Stimulated activated CD8-positive, alpha-beta memory T cell treated with anti-CD3 and anti-CD28 coated beads, Interleukin-12 subunit alpha, Interleukin-12 subunit beta, amount 100 ng/mL, for 1 hour (primary cell): Measurements from ENCODE around the gene C16orf54.
A peak's percentile ranks its signal among the peaks of the same experiment; 100 is the strongest.
"Not testable (repeated sequence)": the region's sequence is repeated elsewhere in the genome, so short reads cannot be mapped to it uniquely, and the experiment has no call there.

ENCODE experiments used
- DNase-seq: peaks from one replicate; pipeline ENCODE4 v3.0.0-alpha.2; 2020; ENCODE audit warnings: low read depth

C16orf54 gene

DNA sequence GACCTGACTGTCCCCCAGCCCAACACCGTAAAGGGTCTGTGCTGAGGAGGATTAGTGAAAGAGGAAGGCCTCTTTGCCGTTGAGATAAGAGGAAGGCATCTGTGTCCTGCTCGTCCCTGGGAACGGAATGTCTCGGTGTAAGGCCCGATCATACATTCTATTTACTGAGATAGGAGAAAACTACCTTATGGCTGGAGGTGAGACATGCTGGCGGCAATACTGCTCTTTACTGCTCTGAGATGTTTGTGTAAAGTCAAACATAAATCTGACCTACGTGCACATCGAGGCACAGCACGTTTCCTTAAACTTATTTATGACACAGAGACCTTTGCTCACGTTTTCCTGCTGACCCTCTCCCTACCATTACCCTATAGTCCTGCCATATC is 5.2 kb downstream of the C16orf54 start:
- DNase-seq = not testable (repeated sequence)

DNA sequence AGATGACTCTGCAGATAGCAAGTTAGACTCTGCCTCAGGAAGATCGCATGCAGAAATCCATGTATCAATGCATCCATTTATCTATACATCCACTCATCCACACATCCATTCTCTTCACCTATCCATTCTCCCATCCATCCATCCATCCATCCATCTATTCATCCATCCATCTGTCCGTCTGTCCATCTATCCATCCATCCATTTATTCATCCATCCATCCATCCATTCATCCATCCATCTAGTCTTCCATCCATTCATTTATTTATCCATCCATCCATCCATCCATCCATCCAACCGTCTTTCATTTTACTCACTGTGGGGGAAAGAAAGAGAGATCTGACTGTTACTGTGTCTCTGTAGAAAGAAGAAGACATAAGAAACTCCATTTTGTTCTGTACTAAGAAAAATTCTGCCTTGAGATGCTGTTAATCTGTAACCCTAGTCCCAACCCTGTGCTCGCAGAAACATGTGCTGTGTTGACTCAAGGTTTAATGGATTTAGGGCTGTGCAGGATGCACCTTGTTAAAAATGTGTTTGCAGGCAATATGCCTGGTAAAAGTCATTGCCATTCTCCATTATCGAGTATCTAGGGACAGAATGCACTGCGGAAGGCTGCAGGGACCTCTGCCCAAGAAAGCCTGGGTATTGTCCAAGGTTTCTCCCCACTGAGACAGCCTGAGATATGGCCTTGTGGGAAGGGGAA is 5.7 kb downstream of the C16orf54 start:
- not testable (repeated sequence) for DNase-seq

- DNase-seq = no peak
These were observed 7.3 kb downstream of the C16orf54 start for GRCh38 chr16:29738514-29738913.

DNA sequence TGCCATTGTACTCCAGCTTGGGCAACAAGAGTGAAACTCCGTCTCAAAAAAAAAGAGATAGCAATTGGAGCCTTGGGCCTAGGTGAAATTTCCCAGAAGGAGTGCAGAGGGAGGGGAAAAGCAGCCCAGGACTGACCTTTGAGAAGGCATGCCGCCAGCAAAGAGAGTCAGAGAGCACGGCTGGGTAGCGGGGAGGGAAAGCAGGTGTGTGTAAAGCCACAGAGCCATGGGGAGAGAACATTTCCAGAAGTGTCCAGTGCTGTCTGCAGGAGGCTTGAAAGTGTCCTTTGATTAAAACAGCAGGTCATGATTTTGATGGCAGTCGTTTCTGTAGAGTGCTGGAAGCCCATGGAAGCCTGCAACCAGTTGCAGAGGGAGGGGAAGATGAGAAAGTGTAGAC is 8.1 kb downstream of the C16orf54 start:
- DNase-seq = no peak

DNA sequence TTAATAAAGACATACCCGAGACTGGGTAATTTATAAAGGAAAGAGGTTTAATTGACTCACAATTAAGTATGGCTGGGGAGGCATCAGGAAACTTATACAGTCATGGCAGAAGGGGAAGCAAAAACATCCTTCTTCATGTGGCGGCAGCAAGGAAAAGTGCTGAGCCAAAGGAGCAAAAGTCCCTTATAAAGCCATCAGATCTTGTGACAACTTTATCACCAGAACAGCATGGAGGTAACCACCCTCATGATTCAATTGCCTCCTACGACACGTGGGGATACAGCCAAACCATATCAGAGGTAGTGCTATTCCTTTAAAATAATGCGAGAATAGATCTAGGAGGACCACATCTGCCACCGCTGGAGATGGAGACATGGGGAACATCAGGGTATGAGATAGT is 9.0 kb downstream of the C16orf54 start:
- no peak for DNase-seq

DNA sequence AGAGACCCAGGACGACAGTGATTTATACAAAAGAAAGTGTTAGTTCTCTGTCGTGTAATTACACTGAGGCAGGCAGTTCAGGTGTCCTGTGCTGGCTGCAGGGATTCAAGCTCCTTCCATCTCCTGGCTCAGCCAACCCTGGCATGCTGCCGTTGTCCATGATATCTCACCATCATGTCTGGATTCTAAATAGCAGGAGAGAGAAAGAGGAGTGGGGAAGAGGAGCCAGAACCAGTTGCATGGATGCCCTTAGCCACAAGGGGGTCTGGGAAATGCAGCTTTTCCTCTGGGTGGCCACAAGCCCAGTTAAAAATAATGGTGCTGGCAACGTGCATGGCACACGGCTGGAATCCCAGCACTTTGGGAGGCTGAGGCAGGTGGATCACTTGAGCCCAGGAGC is 9.7 kb downstream of the C16orf54 start:
- DNase-seq = no peak

- no peak for DNase-seq
These were observed 11.0 kb downstream of the C16orf54 start for GRCh38 chr16:29734786-29735185.

- DNase-seq = not testable (repeated sequence)
These were observed 13.8 kb downstream of the C16orf54 start for GRCh38 chr16:29731768-29732601.

DNA sequence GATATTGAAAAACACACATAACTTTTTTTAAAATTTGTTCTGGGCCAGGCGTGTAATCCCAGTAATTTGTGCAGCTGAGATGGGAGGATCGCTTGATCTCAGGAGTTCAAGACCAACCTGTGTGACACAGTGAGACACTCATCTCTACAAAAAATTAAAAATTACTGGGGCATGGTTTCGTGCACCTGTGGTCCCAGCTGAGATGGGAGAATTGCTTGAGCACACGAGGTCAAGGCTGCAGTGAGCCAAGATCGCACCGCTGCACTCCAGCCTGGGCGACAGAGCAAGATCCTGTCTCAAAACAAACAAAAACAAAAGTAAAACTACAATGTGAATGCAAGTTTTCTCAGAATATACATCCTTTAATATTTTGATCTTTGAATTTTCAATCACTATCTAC is 15.1 kb downstream of the C16orf54 start:
- DNase-seq = no peak

DNA sequence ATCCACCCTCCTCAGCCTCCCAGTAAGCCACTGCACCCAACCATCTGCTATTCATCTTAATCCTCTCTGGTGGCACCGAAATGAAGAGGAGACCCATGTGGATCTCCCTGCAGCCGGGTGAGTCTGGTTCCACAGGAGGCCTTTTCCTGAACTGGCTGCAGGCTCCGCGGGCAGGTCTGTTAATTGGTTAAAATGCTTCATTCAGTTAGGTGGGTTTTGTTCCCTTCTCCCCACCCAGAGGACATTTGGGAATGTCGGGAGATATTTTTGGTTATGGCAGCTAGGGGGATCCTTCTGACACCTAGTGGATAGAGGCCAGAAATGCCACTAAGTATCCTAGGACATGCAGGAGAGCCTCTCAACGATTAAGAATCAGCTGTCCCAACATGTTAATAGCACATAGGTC is 16.7 kb downstream of the C16orf54 start:
- no peak for DNase-seq

- DNase-seq = no peak
These were observed 18.3 kb downstream of the C16orf54 start for GRCh38 chr16:29727452-29727851.

DNA sequence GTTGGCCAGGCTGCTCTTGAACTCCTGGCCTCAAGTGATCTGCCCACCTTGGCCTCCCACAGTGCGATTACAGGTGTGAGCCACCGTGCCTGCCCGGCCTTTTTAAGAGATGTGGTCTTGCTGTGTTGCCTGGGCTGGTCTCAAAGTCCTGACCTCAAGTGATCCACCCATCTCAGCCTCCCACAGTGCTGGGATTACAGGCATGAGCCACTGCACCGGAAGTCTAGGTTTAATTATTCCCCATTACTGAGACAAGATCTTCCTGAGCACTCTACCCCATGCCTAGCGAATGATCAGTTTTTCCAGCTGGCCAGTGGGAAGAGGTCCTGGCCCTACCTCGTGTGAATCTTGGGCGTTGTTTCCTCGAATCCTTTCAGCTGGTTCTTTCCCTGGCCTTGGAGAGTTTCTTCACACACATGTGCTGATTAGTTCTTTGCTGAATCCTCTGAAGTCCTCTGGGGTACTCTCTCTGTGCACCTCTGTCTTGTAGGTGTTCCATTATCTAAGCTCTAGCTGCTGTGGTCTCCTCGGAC is 18.9 kb downstream of the C16orf54 start:
- DNase-seq = no peak

GRCh38 chr16:29721167-29721879 is 24.5 kb downstream of the C16orf54 start:
- DNase-seq = not testable (repeated sequence)

DNA sequence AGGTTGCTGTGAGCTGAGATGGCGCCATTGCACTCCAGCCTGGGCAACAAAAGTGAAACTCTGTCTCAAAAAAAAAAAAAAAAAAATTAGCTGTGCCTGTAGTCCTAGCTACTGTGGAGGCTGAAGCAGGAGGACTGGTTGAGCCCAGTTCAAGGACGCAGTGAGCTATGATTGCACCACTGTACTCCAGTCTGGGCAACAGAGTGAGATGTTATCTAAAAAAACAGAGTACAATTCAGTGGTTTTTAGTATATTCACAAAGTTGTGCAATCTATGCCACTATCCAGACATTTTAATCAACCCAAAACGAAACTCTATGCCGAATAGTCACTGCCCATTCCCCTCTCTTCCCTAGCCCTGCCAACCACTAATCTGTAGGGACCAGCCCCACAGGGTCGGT is 25.1 kb downstream of the C16orf54 start:
- no peak for DNase-seq

DNA sequence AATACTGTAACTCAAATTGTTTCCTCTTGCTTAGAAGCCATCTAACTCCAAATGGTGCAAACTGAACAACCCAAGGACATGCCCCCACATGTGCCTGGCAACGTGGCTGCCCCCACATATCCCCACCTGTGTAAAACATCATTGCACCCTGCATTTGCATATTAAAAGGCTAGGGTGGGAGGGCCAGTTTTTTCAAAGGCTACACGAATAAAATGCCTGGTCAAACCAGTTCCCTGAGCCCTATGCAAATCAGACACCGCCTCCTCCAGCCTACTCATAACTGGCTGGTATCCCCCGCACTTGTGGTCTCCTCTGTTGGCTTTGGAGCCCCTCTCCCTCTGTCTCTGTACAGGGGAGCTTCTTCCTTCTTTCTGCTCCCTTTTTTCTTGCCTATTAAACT is 26.7 kb downstream of the C16orf54 start:
- no peak for DNase-seq

DNA sequence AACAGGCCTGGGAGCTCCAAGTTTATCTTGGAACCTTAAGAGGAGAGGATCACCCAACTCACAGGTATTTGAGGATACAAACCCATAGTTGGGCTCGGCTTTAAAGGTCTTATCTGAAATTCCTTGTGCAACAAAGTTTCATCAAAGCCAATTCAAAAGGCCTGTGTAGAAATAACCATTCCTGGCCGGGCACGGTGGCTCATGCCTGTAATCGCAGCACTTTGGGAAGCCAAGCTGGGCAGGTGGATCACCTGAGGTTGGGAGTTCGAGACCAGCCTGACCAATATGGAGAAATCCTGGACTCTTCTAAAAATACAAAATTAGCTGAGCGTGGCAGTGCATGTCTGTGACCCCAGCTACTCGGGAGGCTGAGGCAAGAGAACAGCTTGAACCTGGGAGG is 28.7 kb downstream of the C16orf54 start:
- DNase-seq = no peak

- DNase-seq = no peak
These were observed 30.8 kb downstream of the C16orf54 start for GRCh38 chr16:29714972-29715371.

- no peak for DNase-seq
These were observed 31.4 kb downstream of the C16orf54 start for GRCh38 chr16:29714396-29714795.

DNA sequence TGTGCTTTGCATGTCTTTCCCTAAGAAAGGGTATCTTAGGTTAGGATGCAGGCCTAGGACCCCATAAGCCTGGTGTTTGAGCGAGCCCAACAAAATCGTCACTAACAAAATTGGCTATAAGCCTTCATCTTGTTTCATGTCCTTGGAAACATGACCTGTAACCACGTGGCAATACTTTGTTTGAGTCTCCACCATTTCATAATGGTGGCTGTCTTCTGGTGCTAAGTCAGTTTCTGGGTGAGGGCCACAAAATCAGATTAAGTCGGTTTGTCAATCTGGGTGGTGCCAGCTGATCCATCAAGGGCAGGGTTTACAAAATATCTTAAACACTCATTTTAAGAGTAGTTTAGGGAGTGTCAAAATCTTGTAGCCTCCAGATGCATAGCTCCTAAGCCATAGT is 33.0 kb downstream of the C16orf54 start:
- DNase-seq = no peak

- DNase-seq = peak; percentile 15
These were observed 35.3 kb downstream of the C16orf54 start for GRCh38 chr16:29710227-29711219.

DNA sequence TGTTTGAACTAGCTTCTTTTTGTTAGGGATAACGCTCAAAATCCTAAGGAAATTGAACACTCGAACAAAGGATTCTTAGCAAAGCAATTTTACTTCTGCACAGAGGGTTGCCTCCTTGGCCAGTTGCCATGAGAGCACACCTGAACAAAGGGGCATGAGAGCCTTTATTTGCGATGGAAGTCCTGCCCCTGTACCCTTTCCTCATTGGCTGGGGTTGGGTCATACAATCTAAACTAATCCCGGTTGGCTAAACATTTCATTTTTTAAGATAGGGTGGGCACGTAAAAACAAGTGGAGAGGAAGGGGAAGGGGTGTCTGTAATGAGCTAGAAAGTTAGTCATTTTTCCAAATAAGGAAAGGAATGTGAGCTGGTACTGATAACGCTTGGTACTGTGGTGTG is 36.1 kb downstream of the C16orf54 start:
- not testable (repeated sequence) for DNase-seq
